A549 treated with dexamethasone at 1 μM for 4 hours (cell line): Measurements from ENCODE around the gene ANXA8L1. TPM values are rescaled to one million over a fixed set of nuclear protein-coding genes. Genes with fewer than 3 reads are reported as not detected.

Experiments used
- total RNA-seq: library from RNA; stranded (reverse); fragments of 200-300 nt; extraction: Qiagen RNA extraction; gene quantifications from 5 replicates; pipeline ENCODE4 v1.2.3, GENCODE V29; 2022

The ANXA8L1 gene
- total RNA-seq, result 97.3 to 134 TPM (median 106 TPM) in 5 replicates

GRCh38 chr10:46375406-46375805 lies at the start of gene ANXA8L1:
TSS of gene ANXA8L1 (plus strand) at chr10:46375776. CDS start at chr10:46375852, 76 bp downstream.

Other genes with a start within 250 kb of the ANXA8L1 start
- gene ANTXRL, start 88.8 kb upstream of the ANXA8L1 start, total RNA-seq, result 0.15 to 0.46 TPM (median 0.25 TPM) in 5 replicates
- gene NPY4R, start 90.2 kb downstream of the ANXA8L1 start, total RNA-seq, result 26.1 to 50.1 TPM (median 42.2 TPM) in 5 replicates
- gene GPRIN2, start 180.9 kb downstream of the ANXA8L1 start, total RNA-seq, result 23.8 to 39.9 TPM (median 33.0 TPM) in 5 replicates
- gene SYT15, start 203.4 kb downstream of the ANXA8L1 start, total RNA-seq, result 1.5 to 3.1 TPM (median 3.0 TPM) in 5 replicates